HEK293 (cell line): Measurements from ENCODE around the gene AATK.

Source experiments
- KLF16 ChIP-seq: fragments of 450-650 bp; formaldehyde crosslinking; IDR thresholded peaks from 2 replicates; pipeline ENCODE4 v1.5.1; 2017; ENCODE audit warnings: missing biosample characterization, missing genetic modification characterization
- REST ChIP-seq: fragments of 450-650 bp; formaldehyde crosslinking; IDR thresholded peaks from 2 replicates; pipeline ENCODE4 v1.5.1; 2016; ENCODE audit warnings: missing biosample characterization, missing genetic modification characterization
- ZBTB8A ChIP-seq: fragments of 450-650 bp; formaldehyde crosslinking; IDR thresholded peaks from 2 replicates; pipeline ENCODE4 v1.5.1; 2016; ENCODE audit warnings: missing biosample characterization, missing genetic modification characterization
- ZFP37 ChIP-seq: fragments of 450-650 bp; formaldehyde crosslinking; IDR thresholded peaks from 2 replicates; pipeline ENCODE4 v1.5.1; 2016; ENCODE audit warnings: missing biosample characterization, missing genetic modification characterization
- ZNF133 ChIP-seq: fragments of 450-650 bp; formaldehyde crosslinking; IDR thresholded peaks from 2 replicates; pipeline ENCODE4 v1.5.1; 2016; ENCODE audit warnings: missing biosample characterization, missing genetic modification characterization
- ZNF274 ChIP-seq, 2 experiments: fragments of 200-500 bp in 1 of 2; fragments of 450-650 bp in 1 of 2; sonication (Bioruptor generic) in 1 of 2; formaldehyde crosslinking in 1 of 2; IDR thresholded peaks; 2 replicates each; pipeline versions ENCODE4 v1.5.1 to v1.6.1; 2014 to 2016; ENCODE audit warnings: borderline replicate concordance in 1 of 2, inconsistent platforms in 1 of 2, low read length in 1 of 2, missing biosample characterization in 1 of 2, missing genetic modification characterization in 1 of 2
- ZNF280C ChIP-seq: fragments of 450-650 bp; formaldehyde crosslinking; IDR thresholded peaks from 2 replicates; pipeline ENCODE4 v1.5.1; 2016; ENCODE audit warnings: missing biosample characterization, missing genetic modification characterization
- ZNF501 ChIP-seq: fragments of 450-650 bp; formaldehyde crosslinking; IDR thresholded peaks from 2 replicates; pipeline ENCODE4 v1.5.1; 2016; ENCODE audit warnings: missing biosample characterization, missing genetic modification characterization
- ZNF76 ChIP-seq: fragments of 450-650 bp; formaldehyde crosslinking; IDR thresholded peaks from 2 replicates; pipeline ENCODE4; 2016; ENCODE audit warnings: low read depth, missing biosample characterization, missing genetic modification characterization, borderline replicate concordance
- ZNF791 ChIP-seq: fragments of 450-650 bp; formaldehyde crosslinking; IDR thresholded peaks from 2 replicates; pipeline ENCODE4 v1.5.1; 2016; ENCODE audit warnings: missing biosample characterization, missing genetic modification characterization
- TF ChIP-seq, protein P1 (sequence below): fragments of 450-650 bp; formaldehyde crosslinking; IDR thresholded peaks from 2 replicates; pipeline ENCODE4 v1.5.1; 2016; ENCODE audit warnings: missing biosample characterization, missing genetic modification characterization

- TF ChIP-seq ZNF280C (no peak), KLF16 (tag by site-specific recombination) (no peak), REST (tag by site-specific recombination) (no peak), ZNF76 (no peak), ZNF274 (IDR thresholded peaks at IDR 0.05; ENCODE audit: low read length) (no peak), ZNF274 (tag by site-specific recombination; IDR thresholded peaks at IDR 0.05; ENCODE audit: borderline replicate concordance) (no peak), ZFP37 (tag by site-specific recombination) (no peak), ZNF501 (no peak), ZNF133 (no peak), ZNF791 (tag by site-specific recombination) (no peak), ZBTB8A (no peak)
- TF ChIP-seq, protein P1, sequence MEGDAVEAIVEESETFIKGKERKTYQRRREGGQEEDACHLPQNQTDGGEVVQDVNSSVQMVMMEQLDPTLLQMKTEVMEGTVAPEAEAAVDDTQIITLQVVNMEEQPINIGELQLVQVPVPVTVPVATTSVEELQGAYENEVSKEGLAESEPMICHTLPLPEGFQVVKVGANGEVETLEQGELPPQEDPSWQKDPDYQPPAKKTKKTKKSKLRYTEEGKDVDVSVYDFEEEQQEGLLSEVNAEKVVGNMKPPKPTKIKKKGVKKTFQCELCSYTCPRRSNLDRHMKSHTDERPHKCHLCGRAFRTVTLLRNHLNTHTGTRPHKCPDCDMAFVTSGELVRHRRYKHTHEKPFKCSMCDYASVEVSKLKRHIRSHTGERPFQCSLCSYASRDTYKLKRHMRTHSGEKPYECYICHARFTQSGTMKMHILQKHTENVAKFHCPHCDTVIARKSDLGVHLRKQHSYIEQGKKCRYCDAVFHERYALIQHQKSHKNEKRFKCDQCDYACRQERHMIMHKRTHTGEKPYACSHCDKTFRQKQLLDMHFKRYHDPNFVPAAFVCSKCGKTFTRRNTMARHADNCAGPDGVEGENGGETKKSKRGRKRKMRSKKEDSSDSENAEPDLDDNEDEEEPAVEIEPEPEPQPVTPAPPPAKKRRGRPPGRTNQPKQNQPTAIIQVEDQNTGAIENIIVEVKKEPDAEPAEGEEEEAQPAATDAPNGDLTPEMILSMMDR = no peak
These were observed 2.2 kb downstream of the AATK start for GRCh38 chr17:81163703-81164370.
